Inferior parietal cortex (tissue), 1 donor: Measurements from ENCODE around the gene NEK10.

Experiments
- DNase-seq: peaks from one replicate; pipeline ENCODE4 v3.0.0-alpha.2; 2016; ENCODE audit errors: extremely low spot score

The NEK10 gene

DNA sequence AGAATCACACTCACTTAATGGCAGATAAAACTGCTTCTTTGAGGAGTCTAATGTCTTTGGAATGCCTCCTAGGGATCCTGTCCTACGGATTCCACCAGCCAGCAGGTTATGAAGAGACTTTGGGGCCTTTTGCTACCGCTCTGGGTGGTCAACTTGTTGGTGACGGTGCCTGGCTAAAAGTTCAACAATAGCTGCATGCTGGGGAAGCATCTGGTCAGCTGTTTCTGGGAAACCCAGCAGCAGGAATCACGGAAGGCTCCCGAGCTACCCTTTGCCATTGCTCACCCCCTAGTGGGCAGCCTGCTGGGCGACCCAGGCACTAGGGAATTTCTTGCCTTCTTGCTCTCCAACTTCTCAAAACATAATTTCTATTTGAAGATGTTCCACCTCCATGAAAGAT lies 263.3 kb downstream of the NEK10 start:
- no peak for DNase-seq

DNA sequence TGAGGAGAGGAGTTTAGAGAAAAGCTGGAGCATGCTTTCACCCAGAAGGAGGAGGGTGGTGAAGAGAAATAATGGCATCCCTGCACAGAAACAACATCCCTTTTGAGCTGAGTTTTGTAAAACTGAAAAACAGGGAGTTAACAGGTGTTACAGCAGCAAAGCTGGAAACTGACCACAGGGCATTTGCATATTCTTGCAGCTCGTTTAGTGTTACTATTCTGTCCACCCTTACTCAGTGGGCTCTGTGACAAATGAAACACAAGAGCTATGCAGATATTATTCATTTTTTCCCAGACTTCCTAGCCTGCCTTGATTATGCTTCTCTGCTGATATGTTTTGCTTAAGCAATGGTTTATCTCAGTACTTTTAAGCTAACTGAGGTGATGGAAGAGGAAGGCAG lies 272.0 kb downstream of the NEK10 start:
- DNase-seq, result no peak

- DNase-seq, result no peak
These were observed 273.5 kb downstream of the NEK10 start for GRCh38 chr3:27095553-27096222.

- no peak for DNase-seq
These were observed 274.5 kb downstream of the NEK10 start for GRCh38 chr3:27094721-27095120.

DNA sequence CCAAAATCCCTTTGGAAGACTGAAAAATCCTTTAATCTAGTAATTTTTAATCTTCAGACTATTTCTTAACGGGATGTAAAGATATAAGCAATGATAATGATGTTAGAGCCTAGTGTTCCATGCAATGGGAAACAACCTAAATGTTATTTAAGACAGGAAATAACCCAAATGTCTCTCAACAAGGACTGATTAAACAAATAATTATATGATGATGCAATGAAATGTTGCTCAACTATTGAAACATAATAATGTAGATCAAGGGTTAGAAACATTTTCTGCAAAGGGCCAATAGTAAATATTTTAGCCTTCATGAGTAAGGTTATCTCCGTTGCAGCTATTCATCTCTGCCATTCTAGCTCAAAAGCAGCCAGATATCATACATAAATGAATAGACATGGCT lies 275.4 kb downstream of the NEK10 start:
- DNase-seq, result no peak

- no peak for DNase-seq
These were observed 278.7 kb downstream of the NEK10 start for GRCh38 chr3:27090275-27091041.

GRCh38 chr3:27089645-27090044 lies 279.5 kb downstream of the NEK10 start:
- DNase-seq, result no peak

- no peak for DNase-seq
These were observed 280.1 kb downstream of the NEK10 start for GRCh38 chr3:27089068-27089467.

DNA sequence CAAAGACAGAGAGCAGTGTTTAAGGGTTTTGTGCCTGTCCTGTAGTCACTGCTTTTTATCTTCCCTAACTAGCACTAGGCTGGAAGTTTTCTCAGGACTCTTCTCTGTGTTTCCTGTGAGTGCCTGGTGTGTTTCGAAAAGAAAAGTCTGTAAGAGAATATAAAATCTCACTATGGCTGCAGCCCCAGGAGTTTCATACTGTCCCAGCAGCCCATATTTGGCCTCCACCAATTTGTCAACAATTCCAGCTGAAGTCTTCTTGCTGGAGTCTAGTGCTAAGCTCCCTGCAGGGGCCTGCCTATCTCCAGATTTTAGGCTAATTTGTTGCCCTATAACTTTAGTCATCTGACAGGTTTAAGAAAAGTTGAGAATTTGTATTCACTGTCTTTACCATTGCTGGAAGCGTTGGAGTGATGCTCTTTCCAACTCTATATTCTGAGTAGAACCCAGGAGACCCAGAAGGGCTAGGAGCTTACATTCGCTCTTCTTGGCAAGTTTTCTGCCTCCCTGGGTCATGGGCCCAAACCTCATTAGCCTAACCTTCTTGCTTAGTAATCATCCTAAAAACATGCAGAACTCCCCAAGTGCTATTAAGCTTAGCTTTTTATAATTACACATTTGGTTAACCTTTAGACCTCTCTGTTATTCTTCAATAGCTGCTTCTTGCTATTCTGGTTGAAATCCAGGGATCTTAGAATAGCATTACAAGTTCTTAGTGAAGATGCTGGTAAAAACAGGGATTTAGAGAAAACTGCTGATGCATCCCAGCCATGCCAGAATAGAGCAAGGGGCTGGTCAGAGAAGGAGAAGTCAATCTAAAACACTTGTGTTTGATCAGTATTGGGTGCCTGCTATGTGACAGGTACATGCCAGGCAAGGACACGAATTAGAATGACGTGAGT lies 283.1 kb downstream of the NEK10 start:
- DNase-seq, result no peak

GRCh38 chr3:27081992-27082607 lies 287.1 kb downstream of the NEK10 start:
- DNase-seq, result no peak

GRCh38 chr3:27081566-27081965 lies 287.6 kb downstream of the NEK10 start:
- no peak for DNase-seq

DNA sequence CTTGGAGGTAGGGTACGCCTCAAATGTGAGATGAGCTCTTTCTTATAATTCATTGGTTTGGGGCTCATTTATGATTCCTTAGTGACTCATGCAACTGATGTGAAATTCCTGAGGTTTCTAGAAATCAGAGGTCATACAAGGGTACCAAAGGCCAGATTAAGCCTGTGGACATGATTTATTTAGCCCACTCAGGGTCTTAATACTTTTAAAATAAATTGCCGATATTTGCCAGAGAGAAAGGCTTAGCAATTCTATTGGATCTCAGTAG lies 289.0 kb downstream of the NEK10 start:
- no peak for DNase-seq

GRCh38 chr3:27079427-27080257 lies 289.5 kb downstream of the NEK10 start:
- DNase-seq, result no peak

- DNase-seq, result no peak
These were observed 290.8 kb downstream of the NEK10 start for GRCh38 chr3:27078246-27078913.

- DNase-seq, result no peak
These were observed 292.2 kb downstream of the NEK10 start for GRCh38 chr3:27076815-27077630.

DNA sequence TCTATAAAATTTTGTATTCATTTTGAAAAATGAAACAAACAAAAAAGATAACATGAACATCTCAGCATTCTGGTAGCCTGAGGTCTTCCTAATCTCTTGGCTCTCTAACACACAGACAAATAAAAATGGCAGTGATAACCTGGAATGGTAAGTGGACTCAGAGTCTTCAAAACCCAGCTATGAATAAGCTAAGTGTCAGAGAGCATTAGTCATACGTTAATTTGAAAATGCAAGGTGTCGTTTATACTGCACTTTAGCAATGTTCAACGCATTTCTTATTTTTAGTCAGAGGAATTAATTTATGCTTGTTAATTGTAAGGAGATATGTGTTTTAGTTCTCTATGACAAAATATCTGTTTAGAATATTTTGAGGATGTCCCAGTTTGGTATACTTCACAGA lies 294.3 kb downstream of the NEK10 start:
- DNase-seq, result no peak

- no peak for DNase-seq
These were observed 295.3 kb downstream of the NEK10 start for GRCh38 chr3:27073912-27074311.

GRCh38 chr3:27072810-27073651 lies 296.2 kb downstream of the NEK10 start:
- DNase-seq, result no peak

GRCh38 chr3:27060336-27060735 lies 308.8 kb downstream of the NEK10 start:
- no peak for DNase-seq
